Endodermal cell (in vitro differentiated cells): Measurements from ENCODE around the gene GSTT4. TPM values are rescaled to one million over a fixed set of nuclear protein-coding genes. Genes with fewer than 3 reads are reported as not detected.

Experiments
- DNase-seq: peaks from one replicate; pipeline ENCODE4 v3.0.0-alpha.2; 2017
- H3K27ac ChIP-seq: 2 replicates; pipeline ENCODE4 v1.5.1; 2013; ENCODE audit warnings: mild to moderate bottlenecking, low read depth, low read length, moderate library complexity
- H3K27me3 ChIP-seq: 2 replicates; pipeline ENCODE4 v1.6.1; 2013; ENCODE audit warnings: mild to moderate bottlenecking, low read length, moderate library complexity; ENCODE audit not compliant: insufficient read depth, control insufficient read depth, poor library complexity, severe bottlenecking
- H3K36me3 ChIP-seq: 2 replicates; pipeline ENCODE4 v1.7.0; 2013; ENCODE audit warnings: mild to moderate bottlenecking, low read length, moderate library complexity; ENCODE audit not compliant: control insufficient read depth, insufficient read depth
- H3K4me1 ChIP-seq: one replicate; pipeline ENCODE4 v1.7.0; 2013; ENCODE audit warnings: low read length; ENCODE audit not compliant: control insufficient read depth, insufficient read depth
- H3K4me3 ChIP-seq: 2 replicates; pipeline ENCODE4 v1.5.1; 2013; ENCODE audit warnings: mild to moderate bottlenecking, low read length, moderate library complexity
- H3K9ac ChIP-seq: 2 replicates; pipeline ENCODE4 v1.6.1; 2013; ENCODE audit warnings: mild to moderate bottlenecking, low read length, moderate library complexity; ENCODE audit not compliant: poor library complexity, severe bottlenecking; ENCODE audit errors: extremely low read depth
- H3K9me3 ChIP-seq: 2 replicates; pipeline ENCODE4 v1.6.1; 2013; ENCODE audit warnings: mild to moderate bottlenecking, low read length, moderate library complexity; ENCODE audit not compliant: control insufficient read depth
- H3K27ac Mint-ChIP-seq: 2 replicates; pipeline ENCODE4 v1.8.0; 2020; ENCODE audit warnings: mixed read lengths
- H3K27me3 Mint-ChIP-seq: 2 replicates; pipeline ENCODE4 v1.8.0; 2021; ENCODE audit warnings: mild to moderate bottlenecking, mixed read lengths; ENCODE audit not compliant: insufficient read depth
- H3K36me3 Mint-ChIP-seq: 2 replicates; pipeline ENCODE4 v1.8.0; 2020; ENCODE audit warnings: low read depth, mixed read lengths
- H3K4me1 Mint-ChIP-seq: 2 replicates; pipeline ENCODE4 v1.8.0; 2020; ENCODE audit warnings: mixed read lengths
- H3K4me3 Mint-ChIP-seq: 2 replicates; pipeline ENCODE4 v1.8.0; 2020; ENCODE audit warnings: mild to moderate bottlenecking, moderate library complexity, mixed read lengths
- H3K9me3 Mint-ChIP-seq: 2 replicates; pipeline ENCODE4 v1.8.0; 2020; ENCODE audit warnings: mild to moderate bottlenecking, mixed read lengths
- CTCF ChIP-seq: fragments of 200-600 bp; sonication (generic); conservative IDR thresholded peaks from 2 replicates; pipeline ENCODE4 v1.5.0; 2021; ENCODE audit warnings: antibody characterized with exemption, mild to moderate bottlenecking
- WGBS, 2 experiments: methylation state at CpG; one replicate each; pipeline versions ENCODE4 v1.1.5 to v1.1.7; 2013; ENCODE audit warnings: missing lambda C conversion rate in 2 of 2, mixed read lengths in 1 of 2; ENCODE audit not compliant: insufficient coverage in 1 of 2, insufficient read length in 1 of 2; 5-methylcytosine and 5-hydroxymethylcytosine counted together
- long read RNA-seq, 4 experiments: library from polyadenylated mRNA in 2 of 4; library from RNA in 1 of 4; library from capped mRNA in 1 of 4; stranded (forward) in 3 of 4; unstranded in 1 of 4; transcript quantifications; one replicate each; pipeline ENCODE4 v2.0.0, GENCODE V29; 2020 to 2021; ENCODE audit warnings: inconsistent platforms in 1 of 4
- polyA plus RNA-seq, 2 experiments: library from polyadenylated mRNA; stranded (reverse); fragments of 50-300 nt; gene quantifications; one replicate each; pipeline ENCODE4 v1.2.3, GENCODE V29; 2013
- total RNA-seq, 2 donors: library from RNA; stranded (reverse); fragmentation: NEBNext Ultra II Directional in 1 of 2; extraction: Animal tissue kit (Norgen Biotek cat#: 25700) in 1 of 2; gene quantifications; 2 replicates in 1 of 2; 3 replicates in 1 of 2; pipeline ENCODE4 v1.2.1, GENCODE V29; 2021

GSTT4 gene
- not detected for total RNA-seq
- polyA plus RNA-seq (2013, experiment 1 of 2): not detected
- not detected for polyA plus RNA-seq (2013, experiment 2 of 2)
- long read RNA-seq, experiment 1: 0 reads
- long read RNA-seq, experiment 2: 0 reads
- long read RNA-seq, experiment 3: 0 reads
- long read RNA-seq, experiment 4: 0 reads

GRCh38 chr22:24005201-24005600 lies at the start of gene GSTT4:
Gene GSTT4 (minus strand): TSS chr22:24005453. CDS start chr22:24005356, 97 bp downstream.
- no peaks in the 10 kb centered on the region for H3K9me3 Mint-ChIP-seq
- Histone ChIP-seq H3K27ac (no peak within 1 kb of the TSS), H3K9ac (no peak within 1 kb of the TSS), H3K9me3 (peaks cover 8% of the 10 kb centered on the region), H3K27me3 (no peaks in the 10 kb centered on the region), H3K4me3 (no peak within 1 kb of the TSS), H3K4me1 (no peaks in the 10 kb centered on the region), H3K36me3 (no peaks in the 10 kb centered on the region)
- H3K27ac Mint-ChIP-seq: no peak within 1 kb of the TSS
- 85 to 86% methylated on average over 6 of the region's 6 CpGs for WGBS, 2 experiments
- TF ChIP-seq CTCF: no peak
- H3K27me3 Mint-ChIP-seq: peaks cover 12% of the 10 kb centered on the region
- no peaks in the 10 kb centered on the region for H3K36me3 Mint-ChIP-seq
- H3K4me1 Mint-ChIP-seq: peaks cover 4% of the 10 kb centered on the region
- DNase-seq: no peak
- H3K4me3 Mint-ChIP-seq: no peak within 1 kb of the TSS

GRCh38 chr22:24054356-24054755 lies 49.1 kb upstream of the GSTT4 start:
- Mint-ChIP-seq H3K4me3 (no peak overlapping the region), H3K36me3 (peaks cover 75% of the 10 kb centered on the region), H3K9me3 (no peaks in the 10 kb centered on the region), H3K27me3 (no peaks in the 10 kb centered on the region), H3K4me1 (no peaks in the 10 kb centered on the region), H3K27ac (no peak overlapping the region)
- H3K36me3 ChIP-seq: peaks cover 62% of the 10 kb centered on the region
- no peak overlapping the region for H3K9ac ChIP-seq
- H3K4me3 ChIP-seq: no peak overlapping the region
- H3K9me3 ChIP-seq: no peaks in the 10 kb centered on the region
- 90 to 93% methylated on average over 2 to 3 of the region's 3 CpGs for WGBS, 2 experiments
- TF ChIP-seq CTCF: no peak
- DNase-seq: no peak
- peaks cover 2% of the 10 kb centered on the region for H3K4me1 ChIP-seq
- no peak overlapping the region for H3K27ac ChIP-seq
- H3K27me3 ChIP-seq: no peaks in the 10 kb centered on the region

DNA sequence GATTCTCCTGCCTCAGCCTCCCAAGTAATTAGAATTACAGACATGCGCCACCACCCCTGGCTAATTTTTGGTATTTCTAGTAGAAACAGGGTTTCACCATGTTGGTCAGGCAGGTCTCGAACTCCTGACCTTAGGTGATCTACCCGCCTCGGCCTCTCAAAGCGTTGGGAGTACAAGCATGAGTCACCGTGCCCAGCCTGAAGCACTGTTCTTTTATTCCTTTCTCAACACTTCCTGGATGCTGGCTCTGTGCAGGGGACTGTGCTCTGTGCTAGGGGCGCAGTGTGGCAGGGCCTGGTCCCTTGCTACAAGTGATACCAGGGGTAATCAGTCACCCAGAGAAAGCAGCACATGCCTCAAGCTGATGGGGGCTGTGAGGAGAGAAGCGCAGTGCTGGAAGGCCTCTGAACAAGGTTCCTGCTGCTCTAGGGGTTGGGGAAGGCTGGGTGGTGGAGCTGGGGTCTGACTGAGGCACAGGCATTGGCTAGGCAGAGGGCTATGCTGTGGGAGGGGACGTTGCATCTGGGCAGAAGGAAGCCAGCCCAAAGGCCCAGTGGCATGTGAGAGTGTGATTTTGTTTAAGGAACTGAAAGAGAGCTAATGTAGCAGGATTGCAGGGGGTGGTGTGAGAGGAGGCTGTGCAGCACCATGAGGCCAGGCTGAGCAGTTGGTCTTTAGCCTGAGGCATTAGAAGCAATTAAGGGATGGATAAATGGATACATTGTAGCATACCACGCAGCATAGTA lies 48.4 kb upstream of the GSTT4 start:
- DNase-seq: no peak
- H3K4me3 ChIP-seq: no peak overlapping the region
- peaks cover 2% of the 10 kb centered on the region for H3K4me1 ChIP-seq
- peaks cover 60% of the 10 kb centered on the region for H3K36me3 ChIP-seq
- H3K9ac ChIP-seq: no peak overlapping the region
- TF ChIP-seq CTCF: no peak
- H3K27ac ChIP-seq: no peak overlapping the region
- H3K36me3 Mint-ChIP-seq: peaks cover 75% of the 10 kb centered on the region
- H3K9me3 Mint-ChIP-seq: no peaks in the 10 kb centered on the region
- H3K27ac Mint-ChIP-seq: no peak overlapping the region
- H3K9me3 ChIP-seq: no peaks in the 10 kb centered on the region
- no peaks in the 10 kb centered on the region for H3K4me1 Mint-ChIP-seq
- no peaks in the 10 kb centered on the region for H3K27me3 ChIP-seq
- no peak overlapping the region for H3K4me3 Mint-ChIP-seq
- H3K27me3 Mint-ChIP-seq: no peaks in the 10 kb centered on the region
- WGBS, 2 experiments: 90 to 92% methylated on average over 7 to 10 of the region's 10 CpGs
